ENCODE measurements around the gene HINT2. TPM values are rescaled to one million over a fixed set of nuclear protein-coding genes. Genes with fewer than 3 reads are reported as not detected.

The HINT2 gene
- polyA plus RNA-seq, 1 donor: 29.7 TPM

GRCh38 chr9:35811381-35812024, 3.3 kb downstream of the HINT2 start:
- Histone ChIP-seq H3K4me1 (ENCODE audit: control insufficient read depth, insufficient read depth, low read length) (peaks cover 19% of the 10 kb centered on the region), H3K27me3 (ENCODE audit: control insufficient read depth, insufficient read depth, low read length) (no peaks in the 10 kb centered on the region), H3K4me3 (ENCODE audit: low read length) (peak overlapping the region; percentile 26), H3K36me3 (ENCODE audit: control insufficient read depth, insufficient read depth, low read length) (peaks cover 24% of the 10 kb centered on the region), H3K27ac (ENCODE audit: low read length) (no peak overlapping the region), H3K9me3 (ENCODE audit: control insufficient read depth, low read depth, low read length) (no peaks in the 10 kb centered on the region)
- DNase-seq: no peak
- no CpG with 5 or more reads among the region's 12 CpGs for WGBS (ENCODE audit: insufficient coverage, low lambda C conversion rate)

- peaks cover 19% of the 10 kb centered on the region for H3K4me1 ChIP-seq (ENCODE audit: control insufficient read depth, insufficient read depth, low read length)
- peaks cover 38% of the 10 kb centered on the region for H3K36me3 ChIP-seq (ENCODE audit: control insufficient read depth, insufficient read depth, low read length)
- H3K27me3 ChIP-seq (ENCODE audit: control insufficient read depth, insufficient read depth, low read length): no peaks in the 10 kb centered on the region
- no peak for DNase-seq
- no peaks in the 10 kb centered on the region for H3K9me3 ChIP-seq (ENCODE audit: control insufficient read depth, low read depth, low read length)
- no CpG with 5 or more reads among the region's 7 CpGs for WGBS (ENCODE audit: insufficient coverage, low lambda C conversion rate)
- H3K27ac ChIP-seq (ENCODE audit: low read length): no peak overlapping the region
- no peak overlapping the region for H3K4me3 ChIP-seq (ENCODE audit: low read length)
These were observed 4.7 kb downstream of the HINT2 start for GRCh38 chr9:35810122-35810521.

- no peaks in the 10 kb centered on the region for H3K9me3 ChIP-seq (ENCODE audit: control insufficient read depth, low read depth, low read length)
- H3K27ac ChIP-seq (ENCODE audit: low read length): no peak overlapping the region
- WGBS (ENCODE audit: insufficient coverage, low lambda C conversion rate): 100% methylated on average over 1 of the region's 9 CpGs
- DNase-seq: no peak
- H3K4me3 ChIP-seq (ENCODE audit: low read length): no peak overlapping the region
- H3K27me3 ChIP-seq (ENCODE audit: control insufficient read depth, insufficient read depth, low read length): no peaks in the 10 kb centered on the region
- peaks cover 43% of the 10 kb centered on the region for H3K36me3 ChIP-seq (ENCODE audit: control insufficient read depth, insufficient read depth, low read length)
- peaks cover 11% of the 10 kb centered on the region for H3K4me1 ChIP-seq (ENCODE audit: control insufficient read depth, insufficient read depth, low read length)
These were observed 6.4 kb downstream of the HINT2 start for GRCh38 chr9:35808433-35808832.

GRCh38 chr9:35806101-35806500, 8.7 kb downstream of the HINT2 start:
- H3K27me3 ChIP-seq (ENCODE audit: control insufficient read depth, insufficient read depth, low read length): no peaks in the 10 kb centered on the region
- H3K4me3 ChIP-seq (ENCODE audit: low read length): no peak overlapping the region
- WGBS (ENCODE audit: insufficient coverage, low lambda C conversion rate): no CpG with 5 or more reads among the region's 8 CpGs
- no peak for DNase-seq
- H3K27ac ChIP-seq (ENCODE audit: low read length): no peak overlapping the region
- no peaks in the 10 kb centered on the region for H3K9me3 ChIP-seq (ENCODE audit: control insufficient read depth, low read depth, low read length)
- H3K36me3 ChIP-seq (ENCODE audit: control insufficient read depth, insufficient read depth, low read length): peaks cover 58% of the 10 kb centered on the region
- no peaks in the 10 kb centered on the region for H3K4me1 ChIP-seq (ENCODE audit: control insufficient read depth, insufficient read depth, low read length)

- no CpG with 5 or more reads among the region's 13 CpGs for WGBS (ENCODE audit: insufficient coverage, low lambda C conversion rate)
- Histone ChIP-seq H3K4me3 (ENCODE audit: low read length) (no peak overlapping the region), H3K9me3 (ENCODE audit: control insufficient read depth, low read depth, low read length) (no peaks in the 10 kb centered on the region), H3K27ac (ENCODE audit: low read length) (no peak overlapping the region), H3K36me3 (ENCODE audit: control insufficient read depth, insufficient read depth, low read length) (peaks cover 54% of the 10 kb centered on the region), H3K4me1 (ENCODE audit: control insufficient read depth, insufficient read depth, low read length) (no peaks in the 10 kb centered on the region), H3K27me3 (ENCODE audit: control insufficient read depth, insufficient read depth, low read length) (no peaks in the 10 kb centered on the region)
- no peak for DNase-seq
These were observed 13.3 kb downstream of the HINT2 start for GRCh38 chr9:35801328-35802128.

GRCh38 chr9:35800530-35800929, 14.3 kb downstream of the HINT2 start:
- H3K27ac ChIP-seq (ENCODE audit: low read length): no peak overlapping the region
- WGBS (ENCODE audit: insufficient coverage, low lambda C conversion rate): no CpG with 5 or more reads among the region's 7 CpGs
- H3K36me3 ChIP-seq (ENCODE audit: control insufficient read depth, insufficient read depth, low read length): peaks cover 44% of the 10 kb centered on the region
- no peaks in the 10 kb centered on the region for H3K9me3 ChIP-seq (ENCODE audit: control insufficient read depth, low read depth, low read length)
- DNase-seq: no peak
- H3K27me3 ChIP-seq (ENCODE audit: control insufficient read depth, insufficient read depth, low read length): no peaks in the 10 kb centered on the region
- H3K4me3 ChIP-seq (ENCODE audit: low read length): no peak overlapping the region
- H3K4me1 ChIP-seq (ENCODE audit: control insufficient read depth, insufficient read depth, low read length): no peaks in the 10 kb centered on the region

- no peaks in the 10 kb centered on the region for H3K27me3 ChIP-seq (ENCODE audit: control insufficient read depth, insufficient read depth, low read length)
- DNase-seq: peak in 1 of 2 donors; percentile 9
- no CpG with 5 or more reads among the region's 4 CpGs for WGBS (ENCODE audit: insufficient coverage, low lambda C conversion rate)
These were observed 16.0 kb downstream of the HINT2 start for GRCh38 chr9:35798658-35799374.

GRCh38 chr9:35797311-35798109, 17.3 kb downstream of the HINT2 start:
- H3K9me3 ChIP-seq (ENCODE audit: control insufficient read depth, low read depth, low read length): no peaks in the 10 kb centered on the region
- H3K27me3 ChIP-seq (ENCODE audit: control insufficient read depth, insufficient read depth, low read length): no peaks in the 10 kb centered on the region
- H3K36me3 ChIP-seq (ENCODE audit: control insufficient read depth, insufficient read depth, low read length): peaks cover 32% of the 10 kb centered on the region
- no peak overlapping the region for H3K27ac ChIP-seq (ENCODE audit: low read length)
- no peaks in the 10 kb centered on the region for H3K4me1 ChIP-seq (ENCODE audit: control insufficient read depth, insufficient read depth, low read length)
- no peak for DNase-seq
- WGBS (ENCODE audit: insufficient coverage, low lambda C conversion rate): 88% methylated on average over 2 of the region's 6 CpGs
- H3K4me3 ChIP-seq (ENCODE audit: low read length): no peak overlapping the region

More at GRCh38 chr9:35798658-35799374, 16.0 kb downstream of the HINT2 start:
- no peak overlapping the region for H3K4me3 ChIP-seq (ENCODE audit: low read length)
- peaks cover 35% of the 10 kb centered on the region for H3K36me3 ChIP-seq (ENCODE audit: control insufficient read depth, insufficient read depth, low read length)
- no peaks in the 10 kb centered on the region for H3K4me1 ChIP-seq (ENCODE audit: control insufficient read depth, insufficient read depth, low read length)
- H3K9me3 ChIP-seq (ENCODE audit: control insufficient read depth, low read depth, low read length): no peaks in the 10 kb centered on the region
- H3K27ac ChIP-seq (ENCODE audit: low read length): no peak overlapping the region

- H3K4me3 ChIP-seq (ENCODE audit: low read length): no peak overlapping the region
- H3K36me3 ChIP-seq (ENCODE audit: control insufficient read depth, insufficient read depth, low read length): peaks cover 16% of the 10 kb centered on the region
- H3K9me3 ChIP-seq (ENCODE audit: control insufficient read depth, low read depth, low read length): no peaks in the 10 kb centered on the region
- H3K27me3 ChIP-seq (ENCODE audit: control insufficient read depth, insufficient read depth, low read length): no peaks in the 10 kb centered on the region
- peaks cover 3% of the 10 kb centered on the region for H3K4me1 ChIP-seq (ENCODE audit: control insufficient read depth, insufficient read depth, low read length)
- DNase-seq: no peak
- no peak overlapping the region for H3K27ac ChIP-seq (ENCODE audit: low read length)
These were observed 19.1 kb downstream of the HINT2 start for GRCh38 chr9:35795695-35796094.

- Histone ChIP-seq H3K27me3 (ENCODE audit: control insufficient read depth, insufficient read depth, low read length) (no peaks in the 10 kb centered on the region), H3K36me3 (ENCODE audit: control insufficient read depth, insufficient read depth, low read length) (peaks cover 5% of the 10 kb centered on the region), H3K27ac (ENCODE audit: low read length) (no peak overlapping the region), H3K9me3 (ENCODE audit: control insufficient read depth, low read depth, low read length) (no peaks in the 10 kb centered on the region), H3K4me1 (ENCODE audit: control insufficient read depth, insufficient read depth, low read length) (peaks cover 7% of the 10 kb centered on the region), H3K4me3 (ENCODE audit: low read length) (no peak overlapping the region)
- no CpG with 5 or more reads among the region's 2 CpGs for WGBS (ENCODE audit: insufficient coverage, low lambda C conversion rate)
- no peak for DNase-seq
These were observed 21.4 kb downstream of the HINT2 start for GRCh38 chr9:35793461-35793860.

Measured in large intestine (tissue), 3 donors.